MCF 10A (cell line): Measurements from ENCODE around the gene HLA-DRA. TPM values are rescaled to one million over a fixed set of nuclear protein-coding genes. Genes with fewer than 3 reads are reported as not detected.

Experiments used
- BruUV-seq: library from RNA; stranded (reverse); fragments of 400-500 nt; replicated peaks from 2 replicates; lab custom pipeline; 2021; lab: Mats Ljungman, UMichigan
- CTCF ChIA-PET: fragments of 300-600 bp; sonication (Branson Sonifier 250); formaldehyde crosslinking; extraction: SDS; loops from one replicate; lab custom pipeline; 2021; ENCODE audit warnings: antibody characterized with exemption, inconsistent platforms; lab: Yijun Ruan, JAX
- POLR2A ChIA-PET: fragments of 300-600, 350-650 bp; sonication (Branson Sonifier 250); formaldehyde crosslinking; extraction: SDS; loops from one replicate; lab custom pipeline; 2020; ENCODE audit warnings: antibody characterized with exemption, inconsistent platforms; lab: Yijun Ruan, JAX
- DNase-seq: peaks from one replicate; pipeline ENCODE4 v3.0.0-alpha.2; 2018; ENCODE audit not compliant: unreplicated experiment
- H3K27ac Mint-ChIP-seq: one replicate; pipeline ENCODE4 v1.8.0; 2022; ENCODE audit warnings: mild to moderate bottlenecking, low read depth, mixed read lengths; ENCODE audit not compliant: unreplicated experiment
- H3K27me3 Mint-ChIP-seq: one replicate; pipeline ENCODE4 v1.8.0; 2022; ENCODE audit warnings: mixed read lengths; ENCODE audit not compliant: insufficient read depth, unreplicated experiment
- H3K36me3 Mint-ChIP-seq: one replicate; pipeline ENCODE4 v1.8.0; 2022; ENCODE audit warnings: mild to moderate bottlenecking, moderate library complexity, mixed read lengths; ENCODE audit not compliant: insufficient read depth, unreplicated experiment
- H3K4me1 Mint-ChIP-seq: one replicate; pipeline ENCODE4 v1.8.0; 2022; ENCODE audit warnings: mixed read lengths; ENCODE audit not compliant: insufficient read depth, unreplicated experiment
- H3K4me3 Mint-ChIP-seq: one replicate; pipeline ENCODE4 v1.8.0; 2022; ENCODE audit warnings: mild to moderate bottlenecking, moderate library complexity, mixed read lengths; ENCODE audit not compliant: unreplicated experiment
- H3K9me3 Mint-ChIP-seq: one replicate; pipeline ENCODE4 v1.8.0; 2022; ENCODE audit warnings: mixed read lengths; ENCODE audit not compliant: unreplicated experiment
- CTCF ChIP-seq: fragments of 200-600 bp; IDR thresholded peaks from one replicate; pipeline ENCODE4 v1.8.0; 2022; ENCODE audit warnings: antibody characterized with exemption, mild to moderate bottlenecking; ENCODE audit not compliant: unreplicated experiment
- intact Hi-C: fragments of 100-400 bp; cut with micrococcal nuclease; formaldehyde crosslinking; loops from 2 replicates; pipeline ENCODE4 v1.14.1; 2022
- total RNA-seq: library from RNA; stranded (reverse); gene quantifications from 2 replicates; pipeline ENCODE4 v1.2.3, GENCODE V29; 2022

Gene HLA-DRA
- total RNA-seq, 1 experiment from 2014 or later: not detected

GRCh38 chr6:32491700-32492099 lies 52.0 kb downstream of the HLA-DRA start:
- ChIA-PET POLR2A (no interaction called here), CTCF (no interaction called here)
- Mint-ChIP-seq H3K4me1 (no peaks in the 10 kb centered on the region), H3K4me3 (no peak overlapping the region), H3K9me3 (no peaks in the 10 kb centered on the region), H3K36me3 (no peaks in the 10 kb centered on the region), H3K27me3 (peaks cover 48% of the 10 kb centered on the region), H3K27ac (no peak overlapping the region)
- no peak for DNase-seq
- no TSS peak for BruUV-seq
- intact Hi-C loops: no loop called here
- no peak for TF ChIP-seq CTCF

GRCh38 chr6:32492351-32492750 lies 52.7 kb downstream of the HLA-DRA start:
- no peak for TF ChIP-seq CTCF
- no peak overlapping the region for H3K4me3 Mint-ChIP-seq
- no peaks in the 10 kb centered on the region for H3K4me1 Mint-ChIP-seq
- DNase-seq: no peak
- CTCF ChIA-PET: no interaction called here
- intact Hi-C loops: no loop called here
- BruUV-seq: no TSS peak
- no peak overlapping the region for H3K27ac Mint-ChIP-seq
- POLR2A ChIA-PET: no interaction called here
- no peaks in the 10 kb centered on the region for H3K36me3 Mint-ChIP-seq
- peaks cover 48% of the 10 kb centered on the region for H3K27me3 Mint-ChIP-seq
- no peaks in the 10 kb centered on the region for H3K9me3 Mint-ChIP-seq

Other genes with a start within 250 kb of the HLA-DRA start
- gene PBX2, start 249.7 kb upstream of the HLA-DRA start, total RNA-seq: 48.1 and 49.2 TPM in 2 replicates
- 0.71 and 0.84 TPM in 2 replicates for gene GPSM3, start 247.2 kb upstream of the HLA-DRA start, total RNA-seq
- not detected in 2 replicates for gene NOTCH4, start 215.8 kb upstream of the HLA-DRA start, total RNA-seq
- gene TSBP1, start 68.0 kb upstream of the HLA-DRA start, total RNA-seq: not detected in 2 replicates
- gene BTNL2, start 32.7 kb upstream of the HLA-DRA start, total RNA-seq: not detected in 2 replicates
- not detected in 2 replicates for gene HLA-DRB5, start 90.4 kb downstream of the HLA-DRA start, total RNA-seq
- not detected in 2 replicates for gene HLA-DRB1, start 150.0 kb downstream of the HLA-DRA start, total RNA-seq
- gene HLA-DQA1, start 197.5 kb downstream of the HLA-DRA start, total RNA-seq: not detected in 2 replicates
- gene HLA-DQB1, start 226.8 kb downstream of the HLA-DRA start, total RNA-seq: not detected in 2 replicates